Measurements from ENCODE around the gene USP33. TPM values are rescaled to one million over a fixed set of nuclear protein-coding genes. Genes with fewer than 3 reads are reported as not detected.

Gene USP33
- total RNA-seq, 1 donor from 2014 or later, result 38.8 TPM

DNA sequence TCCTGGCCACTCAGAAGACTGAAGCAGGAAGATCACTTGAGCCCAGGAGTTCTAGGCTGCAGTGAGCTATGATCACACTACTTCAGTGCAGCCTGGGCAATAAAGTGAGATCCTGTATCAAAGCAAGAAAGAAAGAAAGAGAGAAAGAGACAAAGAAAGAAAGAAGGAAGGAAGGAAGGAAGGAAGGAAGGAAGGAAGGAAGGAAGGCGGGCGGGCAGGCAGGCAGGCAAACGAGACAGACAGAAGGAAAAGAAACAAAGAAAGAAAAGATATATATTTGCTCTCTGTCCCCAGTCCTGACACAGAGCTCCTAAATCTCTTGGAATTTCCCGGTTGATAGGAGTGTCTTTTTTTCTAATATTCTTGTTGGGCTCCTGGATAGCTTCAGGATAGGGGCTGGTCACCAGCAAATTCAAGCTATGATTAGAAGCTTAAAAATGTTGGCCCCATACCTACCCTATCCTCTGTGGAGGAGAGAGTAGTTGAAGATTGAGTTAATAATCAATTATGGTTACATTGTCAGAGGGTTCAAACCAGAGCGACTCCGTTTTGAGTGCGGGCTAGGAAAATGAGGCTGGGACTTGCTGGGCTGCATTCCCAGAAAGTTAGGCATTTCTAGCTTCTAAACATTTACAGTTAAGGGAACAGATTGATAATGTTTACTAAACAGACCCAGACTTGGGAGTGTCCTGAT lies 16.5 kb upstream of the USP33 start:
- H3K4me3 Mint-ChIP-seq (ENCODE audit: unreplicated experiment), result no peak overlapping the region

DNA sequence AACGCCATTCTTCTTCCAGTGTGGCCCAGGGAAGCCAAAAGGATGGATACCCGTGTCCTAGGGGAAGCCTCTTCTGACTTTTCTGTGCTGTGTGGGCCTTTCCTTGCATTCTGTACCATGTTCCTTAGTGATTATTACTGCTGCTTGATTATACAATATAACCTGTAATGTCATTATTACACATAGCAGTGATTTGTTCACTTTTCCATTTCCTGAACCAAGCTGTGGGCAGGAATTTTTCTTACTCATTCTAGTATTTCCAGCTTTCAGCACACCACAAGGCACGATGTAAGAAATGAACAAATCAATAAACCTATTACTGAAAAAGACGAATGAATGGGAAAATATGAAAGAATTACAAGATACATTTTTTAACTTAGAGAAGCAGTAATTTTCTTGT lies 8.4 kb upstream of the USP33 start:
- DNase-seq (ENCODE audit: low spot score), result no peak
- TF ChIP-seq, protein P1, sequence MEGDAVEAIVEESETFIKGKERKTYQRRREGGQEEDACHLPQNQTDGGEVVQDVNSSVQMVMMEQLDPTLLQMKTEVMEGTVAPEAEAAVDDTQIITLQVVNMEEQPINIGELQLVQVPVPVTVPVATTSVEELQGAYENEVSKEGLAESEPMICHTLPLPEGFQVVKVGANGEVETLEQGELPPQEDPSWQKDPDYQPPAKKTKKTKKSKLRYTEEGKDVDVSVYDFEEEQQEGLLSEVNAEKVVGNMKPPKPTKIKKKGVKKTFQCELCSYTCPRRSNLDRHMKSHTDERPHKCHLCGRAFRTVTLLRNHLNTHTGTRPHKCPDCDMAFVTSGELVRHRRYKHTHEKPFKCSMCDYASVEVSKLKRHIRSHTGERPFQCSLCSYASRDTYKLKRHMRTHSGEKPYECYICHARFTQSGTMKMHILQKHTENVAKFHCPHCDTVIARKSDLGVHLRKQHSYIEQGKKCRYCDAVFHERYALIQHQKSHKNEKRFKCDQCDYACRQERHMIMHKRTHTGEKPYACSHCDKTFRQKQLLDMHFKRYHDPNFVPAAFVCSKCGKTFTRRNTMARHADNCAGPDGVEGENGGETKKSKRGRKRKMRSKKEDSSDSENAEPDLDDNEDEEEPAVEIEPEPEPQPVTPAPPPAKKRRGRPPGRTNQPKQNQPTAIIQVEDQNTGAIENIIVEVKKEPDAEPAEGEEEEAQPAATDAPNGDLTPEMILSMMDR (IDR thresholded peaks at IDR 0.05), result no peak
- no peaks in the 10 kb centered on the region for H3K4me1 Mint-ChIP-seq (ENCODE audit: low read depth)
- no peaks in the 10 kb centered on the region for H3K27me3 Mint-ChIP-seq (ENCODE audit: low read depth)
- H3K36me3 Mint-ChIP-seq (ENCODE audit: low read depth), result no peaks in the 10 kb centered on the region
- no peak overlapping the region for H3K4me3 Mint-ChIP-seq (ENCODE audit: unreplicated experiment)
- H3K27ac Mint-ChIP-seq (ENCODE audit: unreplicated experiment), result no peak overlapping the region
- H3K9me3 Mint-ChIP-seq (ENCODE audit: low read depth), result no peaks in the 10 kb centered on the region

More for the DNA sequence above, 16.5 kb upstream of the USP33 start:
- TF ChIP-seq, protein P1 (IDR thresholded peaks at IDR 0.05), result no peak
- no peaks in the 10 kb centered on the region for H3K36me3 Mint-ChIP-seq (ENCODE audit: low read depth)
- no peaks in the 10 kb centered on the region for H3K27me3 Mint-ChIP-seq (ENCODE audit: low read depth)
- H3K4me1 Mint-ChIP-seq (ENCODE audit: low read depth), result peaks cover 21% of the 10 kb centered on the region
- no peak overlapping the region for H3K27ac Mint-ChIP-seq (ENCODE audit: unreplicated experiment)
- DNase-seq (ENCODE audit: low spot score), result no peak
- no peaks in the 10 kb centered on the region for H3K9me3 Mint-ChIP-seq (ENCODE audit: low read depth)

DNA sequence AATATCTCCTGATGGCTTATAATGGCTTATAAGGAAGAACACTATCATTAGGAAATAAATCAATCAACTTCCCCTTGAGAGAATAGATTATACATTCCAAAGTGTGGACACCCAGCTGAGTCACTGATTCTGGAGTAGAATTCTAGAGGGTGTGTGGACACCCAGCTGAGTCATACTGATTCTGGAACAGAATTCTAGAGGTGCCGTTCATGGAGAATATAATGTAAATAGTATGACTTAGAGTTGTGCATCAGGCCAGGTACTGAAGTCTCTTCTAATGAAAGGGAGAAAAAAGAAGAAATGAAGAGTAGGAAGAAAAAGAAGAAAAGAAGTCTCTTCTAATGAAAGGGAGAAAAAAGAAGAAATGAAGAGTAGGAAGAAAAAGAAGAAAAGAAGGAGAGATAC lies 2.4 kb upstream of the USP33 start:
- Mint-ChIP-seq H3K27me3 (ENCODE audit: low read depth) (no peaks in the 10 kb centered on the region), H3K9me3 (ENCODE audit: low read depth) (no peaks in the 10 kb centered on the region), H3K4me3 (ENCODE audit: unreplicated experiment) (no peak overlapping the region), H3K27ac (ENCODE audit: unreplicated experiment) (no peak overlapping the region), H3K4me1 (ENCODE audit: low read depth) (peaks cover 25% of the 10 kb centered on the region), H3K36me3 (ENCODE audit: low read depth) (no peaks in the 10 kb centered on the region)
- TF ChIP-seq, protein P1 (IDR thresholded peaks at IDR 0.05), result no peak
- DNase-seq (ENCODE audit: low spot score), result no peak

DNA sequence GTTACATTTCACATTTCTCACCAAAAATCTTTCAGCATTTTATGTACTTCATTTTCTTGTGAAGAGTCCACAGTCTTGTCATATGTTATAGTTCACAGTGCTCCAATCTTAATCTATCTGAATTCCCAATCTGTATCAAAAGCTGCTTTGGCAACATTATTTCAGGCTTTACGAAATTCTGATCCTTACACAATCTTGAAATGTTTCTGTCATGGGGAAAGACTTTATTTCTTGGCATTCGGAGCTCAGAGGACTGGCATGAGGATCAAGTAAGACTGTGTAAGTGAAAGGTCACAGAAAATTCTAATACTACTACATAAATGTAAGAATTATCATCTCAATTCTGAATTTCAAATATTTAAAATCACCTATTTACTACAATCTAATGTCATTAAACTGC lies 2.0 kb downstream of the USP33 start:
- TF ChIP-seq, protein P1 (IDR thresholded peaks at IDR 0.05), result no peak
- H3K27me3 Mint-ChIP-seq (ENCODE audit: low read depth), result no peaks in the 10 kb centered on the region
- H3K4me3 Mint-ChIP-seq (ENCODE audit: unreplicated experiment), result peak overlapping the region; percentile 92
- H3K27ac Mint-ChIP-seq (ENCODE audit: unreplicated experiment), result peak overlapping the region; percentile 94
- H3K9me3 Mint-ChIP-seq (ENCODE audit: low read depth), result no peaks in the 10 kb centered on the region
- DNase-seq (ENCODE audit: low spot score), result no peak
- H3K4me1 Mint-ChIP-seq (ENCODE audit: low read depth), result peaks cover 34% of the 10 kb centered on the region
- no peaks in the 10 kb centered on the region for H3K36me3 Mint-ChIP-seq (ENCODE audit: low read depth)

DNA sequence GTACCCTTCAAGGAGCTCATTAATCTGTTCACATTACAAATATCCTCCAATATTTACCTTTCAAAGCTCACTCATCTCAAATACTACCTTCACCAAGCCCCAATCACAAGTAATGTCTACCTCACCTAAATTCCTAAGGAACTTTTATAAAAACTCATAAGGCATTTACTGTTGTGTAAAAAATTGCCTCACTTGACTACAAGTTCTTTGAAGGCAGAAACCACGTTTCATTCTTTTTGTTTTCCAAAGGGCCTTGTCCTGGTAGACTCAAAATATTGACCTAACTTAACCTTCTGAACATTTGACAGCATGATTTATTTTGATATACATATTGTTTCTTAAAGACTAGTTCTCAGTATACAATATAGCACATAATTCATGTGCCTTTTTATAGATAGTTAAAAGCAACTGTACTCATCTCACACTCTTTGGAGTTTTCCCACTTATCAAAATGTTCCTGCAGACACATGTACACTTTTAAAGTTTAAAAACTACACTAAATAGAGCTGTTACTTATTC lies 2.5 kb downstream of the USP33 start:
- TF ChIP-seq, protein P1 (IDR thresholded peaks at IDR 0.05), result no peak
- Mint-ChIP-seq H3K9me3 (ENCODE audit: low read depth) (no peaks in the 10 kb centered on the region), H3K27me3 (ENCODE audit: low read depth) (no peaks in the 10 kb centered on the region), H3K4me1 (ENCODE audit: low read depth) (peaks cover 32% of the 10 kb centered on the region), H3K4me3 (ENCODE audit: unreplicated experiment) (peak overlapping the region; percentile 92), H3K27ac (ENCODE audit: unreplicated experiment) (peak overlapping the region; percentile 94), H3K36me3 (ENCODE audit: low read depth) (no peaks in the 10 kb centered on the region)
- no peak for DNase-seq (ENCODE audit: low spot score)

Measured in chondrocyte (in vitro differentiated cells).